ENCODE results near the gene DLGAP1. TPM values are rescaled to one million over a fixed set of nuclear protein-coding genes. Genes with fewer than 3 reads are reported as not detected.

The DLGAP1 gene
- total RNA-seq, 1 donor from 2014 or later: not detected

DNA sequence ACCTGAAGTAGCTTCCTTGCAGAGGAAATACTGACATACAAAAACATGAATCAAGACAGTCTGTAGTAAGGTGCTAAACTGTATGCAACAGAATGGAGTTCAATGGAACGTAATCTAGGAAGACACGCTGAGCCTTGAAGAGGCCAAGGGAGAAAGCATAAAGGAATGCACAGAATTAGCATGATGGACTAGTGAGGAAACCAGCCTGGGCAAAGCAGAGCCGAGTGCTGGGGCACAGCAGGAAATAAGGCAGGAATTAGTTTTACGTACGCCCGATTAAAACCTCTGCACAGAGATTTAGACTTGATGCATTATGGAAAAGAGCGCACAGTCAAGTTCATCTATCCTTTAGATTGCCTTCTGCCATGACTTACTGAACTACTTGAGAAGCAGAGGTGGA lies 200.3 kb downstream of the DLGAP1 start:
- no peak for ATAC-seq
- intact Hi-C loops (cut with DNase I): no loop called here
- DNase-seq (ENCODE audit: missing footprints): no peak

DNA sequence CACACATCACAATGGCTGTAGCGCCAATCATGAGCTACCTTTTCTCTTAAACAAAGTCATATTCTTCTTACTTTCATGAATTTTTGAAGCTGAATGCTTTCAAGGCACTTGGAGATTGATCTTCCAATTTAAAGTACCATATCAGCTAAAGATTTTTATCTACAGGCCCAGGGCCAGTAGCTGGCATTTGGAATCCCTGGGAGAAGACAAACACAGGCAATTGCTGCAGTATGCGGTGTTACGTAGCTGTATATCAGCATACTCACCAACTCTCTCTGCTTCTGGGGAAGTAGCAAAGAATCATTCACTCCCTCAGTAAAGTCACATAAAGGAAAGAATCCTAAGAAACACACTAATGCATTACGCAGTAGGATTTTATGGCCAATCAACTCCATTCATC lies 202.3 kb downstream of the DLGAP1 start:
- ATAC-seq (no peak), DNase-seq (ENCODE audit: missing footprints) (no peak)
- intact Hi-C loops (cut with DNase I): no loop called here

DNA sequence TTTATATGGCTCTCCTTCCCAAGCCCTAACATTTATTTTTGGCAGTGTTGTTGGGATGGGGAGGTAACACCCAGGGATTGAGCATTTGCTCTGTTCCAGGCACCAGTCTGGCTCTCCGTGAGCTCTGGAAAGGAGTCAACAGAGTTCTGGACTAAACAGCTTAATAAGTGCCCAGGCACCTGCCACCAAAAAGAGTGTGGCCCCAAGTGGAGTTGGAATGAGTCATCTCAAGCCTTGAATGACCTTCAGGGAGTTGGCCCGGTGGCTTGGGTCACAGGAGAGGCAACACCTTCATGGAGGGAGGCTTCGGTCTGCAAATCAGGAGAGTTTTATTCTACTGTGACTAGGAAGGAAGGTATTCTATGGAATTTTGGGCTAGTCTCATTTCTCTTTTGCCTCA lies 203.2 kb downstream of the DLGAP1 start:
- ATAC-seq (no peak), DNase-seq (ENCODE audit: missing footprints) (no peak)
- intact Hi-C loops (cut with DNase I): no loop called here

DNA sequence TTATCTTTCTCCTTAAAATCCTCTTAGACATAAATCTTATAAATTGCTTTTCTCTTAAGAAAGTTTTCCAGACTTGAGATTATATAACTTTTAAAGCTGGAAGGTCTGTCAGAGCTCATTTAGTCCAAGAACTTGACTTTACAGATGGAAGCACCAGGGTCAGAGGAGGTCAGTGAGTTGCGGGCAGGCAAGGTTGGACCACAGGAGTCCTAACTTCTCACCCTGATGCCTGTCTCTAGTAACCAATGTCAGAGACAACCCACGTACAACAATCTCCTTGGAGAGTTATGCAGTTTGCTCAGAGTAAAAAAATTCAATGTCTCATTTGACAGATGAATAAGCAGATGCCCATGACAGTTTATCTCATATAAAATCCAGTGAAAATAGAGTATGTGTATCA lies 203.9 kb downstream of the DLGAP1 start:
- intact Hi-C loops (cut with DNase I): no loop called here
- DNase-seq (ENCODE audit: missing footprints): no peak
- ATAC-seq: no peak

DNA sequence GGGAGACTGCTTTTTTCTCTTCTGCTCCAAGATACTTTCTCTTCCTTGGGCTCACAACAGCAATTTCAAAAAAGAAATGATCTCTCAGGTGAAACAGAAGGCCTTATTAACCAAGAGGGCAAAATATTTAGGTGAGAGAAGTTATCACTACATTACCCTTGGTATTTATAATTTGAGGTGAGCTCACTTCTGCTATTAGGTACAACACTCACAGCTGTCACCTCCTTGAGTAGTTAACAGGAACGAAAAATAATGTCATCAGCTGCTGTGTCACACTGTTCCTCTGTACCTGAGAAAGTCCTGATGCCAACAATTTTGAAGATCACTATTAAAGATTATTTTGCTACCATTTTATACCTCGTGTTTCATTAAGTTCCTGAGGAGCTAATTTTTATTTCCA lies 205.0 kb downstream of the DLGAP1 start:
- DNase-seq (ENCODE audit: missing footprints): no peak
- ATAC-seq: no peak
- intact Hi-C loops (cut with DNase I): no loop called here

DNA sequence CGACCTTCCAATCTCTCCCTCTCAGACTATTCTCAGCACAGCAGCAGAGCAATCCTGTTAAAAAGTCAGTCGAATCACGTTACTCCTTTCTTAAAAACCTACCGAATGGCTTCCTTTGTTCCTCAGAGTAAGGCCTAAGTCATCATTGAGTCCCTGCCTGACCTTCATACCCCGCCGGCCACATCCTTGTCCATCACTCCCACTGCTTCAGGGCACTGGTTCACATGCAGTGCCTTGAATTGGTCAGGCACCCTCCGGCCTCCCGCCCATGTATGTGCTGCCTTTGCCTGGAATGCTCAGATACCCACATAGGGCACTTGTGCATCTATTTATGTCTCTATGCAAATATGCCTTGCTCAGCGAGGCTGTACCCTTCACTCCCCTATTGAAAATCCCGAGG lies 206.4 kb downstream of the DLGAP1 start:
- ATAC-seq: no peak
- intact Hi-C loops (cut with DNase I): no loop called here

DNA sequence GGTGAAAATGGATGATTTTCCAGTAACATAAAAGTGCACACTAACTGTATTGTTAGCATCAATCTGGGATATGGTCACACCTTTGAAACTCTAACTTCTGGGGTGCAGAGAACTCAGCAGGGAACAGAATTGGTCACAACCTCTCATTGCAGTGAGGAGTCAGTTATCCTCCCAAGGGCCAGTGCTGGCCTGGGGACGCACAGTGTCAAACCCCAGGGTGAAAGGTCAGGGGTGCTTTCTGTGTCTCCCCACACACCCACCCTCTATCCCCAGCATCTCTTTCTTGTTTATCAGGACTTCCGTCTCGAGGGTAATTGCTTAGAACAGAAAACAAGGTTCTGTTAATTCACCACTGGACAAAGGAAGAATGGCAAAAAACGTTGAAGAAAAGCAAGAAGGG lies 208.7 kb downstream of the DLGAP1 start:
- ATAC-seq (no peak), DNase-seq (ENCODE audit: missing footprints) (no peak)
- intact Hi-C loops (cut with DNase I): no loop called here

More for the DNA sequence above, 206.4 kb downstream of the DLGAP1 start:
- no peak for DNase-seq (ENCODE audit: missing footprints)

DNA sequence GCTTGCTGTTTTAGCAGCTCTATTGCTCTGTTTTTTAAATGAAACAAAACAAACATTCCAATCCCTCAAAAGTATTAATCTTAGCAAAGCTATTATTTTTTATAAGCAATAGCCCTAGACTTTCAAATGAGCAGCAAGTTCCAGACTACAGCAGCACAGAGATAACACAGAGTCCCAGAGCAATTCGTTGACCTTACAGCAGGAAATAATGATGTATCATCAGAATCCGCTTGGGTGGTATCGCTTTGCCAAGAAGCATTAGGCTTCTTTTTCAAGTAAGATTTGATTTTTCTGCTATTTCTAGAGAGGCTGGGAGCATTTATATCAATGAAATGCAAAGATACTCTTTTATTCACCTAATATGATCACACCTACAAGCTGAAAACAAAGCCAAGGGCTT lies 209.7 kb downstream of the DLGAP1 start:
- DNase-seq (ENCODE audit: missing footprints) (no peak), ATAC-seq (no peak)
- intact Hi-C loops (cut with DNase I): no loop called here

DNA sequence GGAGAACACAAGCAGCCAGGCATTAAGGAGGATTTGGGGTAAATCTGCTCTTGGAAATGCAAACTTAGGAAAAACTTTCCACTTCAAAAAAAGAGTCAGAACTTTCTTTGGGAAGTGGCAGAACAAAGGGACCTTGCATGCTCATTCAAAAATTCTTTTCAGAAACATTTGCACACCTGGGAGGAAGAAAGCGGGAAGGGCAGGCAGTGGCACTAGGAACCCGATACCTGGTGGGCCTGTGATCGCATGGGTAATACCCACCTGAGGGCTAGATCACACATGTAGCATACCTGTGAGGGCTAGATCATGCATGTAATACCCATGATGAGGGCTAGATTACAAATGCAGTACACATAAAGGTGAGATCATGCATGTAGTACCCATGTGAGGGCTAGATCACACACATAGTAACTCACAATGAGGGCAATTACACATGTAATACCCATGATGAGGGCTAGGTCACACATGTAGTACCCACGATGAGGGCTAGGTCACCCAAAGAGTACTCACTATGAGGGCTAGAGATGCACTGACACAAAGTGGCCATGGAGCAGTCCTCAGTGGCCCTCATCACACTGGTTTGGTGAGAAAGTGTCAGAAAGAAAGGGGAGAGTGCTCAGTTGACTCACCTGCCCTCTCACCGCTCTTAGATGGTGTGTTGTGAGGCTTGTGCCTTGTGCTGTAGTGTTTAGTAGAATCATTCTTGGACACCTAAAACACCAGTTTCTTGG lies 212.5 kb downstream of the DLGAP1 start:
- intact Hi-C loops (cut with DNase I): no loop called here
- DNase-seq (ENCODE audit: missing footprints): no peak
- ATAC-seq: no peak

DNA sequence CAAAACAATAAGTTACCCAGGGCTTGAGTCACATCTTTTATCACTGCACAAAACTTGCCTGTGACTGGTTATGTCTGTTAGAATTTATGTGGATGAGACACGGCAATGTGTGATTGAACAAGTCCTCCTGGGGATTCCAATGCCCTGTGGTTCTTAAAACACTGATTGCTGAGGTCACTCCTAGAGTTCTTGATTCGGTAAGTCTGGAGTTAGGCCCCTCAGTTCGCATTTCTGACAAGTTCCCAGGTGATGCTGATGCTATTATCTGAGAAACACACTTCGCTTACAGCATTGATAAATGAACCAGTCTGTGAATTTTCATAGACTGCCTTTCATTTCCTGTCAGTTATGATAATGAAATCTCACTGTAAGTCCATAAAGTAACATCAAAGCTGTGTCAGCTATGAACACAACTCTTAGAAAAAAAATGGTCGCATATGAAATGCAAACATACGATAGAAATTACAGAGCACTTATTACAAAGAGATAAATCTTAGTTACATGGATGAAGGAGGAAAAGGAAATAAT lies 214.0 kb downstream of the DLGAP1 start:
- intact Hi-C loops (cut with DNase I): no loop called here
- DNase-seq (ENCODE audit: missing footprints) (no peak), ATAC-seq (no peak)

DNA sequence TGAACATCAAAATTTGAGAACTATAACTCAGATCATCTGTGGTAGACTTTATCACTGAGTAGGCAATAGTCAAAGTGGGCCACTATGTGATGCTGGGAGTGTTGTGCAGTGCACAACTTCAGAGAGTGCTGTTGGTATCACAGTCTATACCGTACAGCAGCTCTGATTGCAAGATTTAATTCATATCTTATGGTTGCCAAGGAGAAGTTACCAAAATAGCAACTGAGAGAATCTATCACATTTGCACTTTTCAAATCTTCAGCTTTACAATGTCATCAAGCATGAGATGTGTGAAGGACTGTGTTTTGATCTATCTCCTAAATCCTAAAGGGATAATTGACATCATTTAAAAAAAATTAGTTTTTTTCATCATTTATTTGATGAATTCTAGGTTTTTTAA lies 216.1 kb downstream of the DLGAP1 start:
- intact Hi-C loops (cut with DNase I): no loop called here
- DNase-seq (ENCODE audit: missing footprints): no peak
- ATAC-seq: no peak

DNA sequence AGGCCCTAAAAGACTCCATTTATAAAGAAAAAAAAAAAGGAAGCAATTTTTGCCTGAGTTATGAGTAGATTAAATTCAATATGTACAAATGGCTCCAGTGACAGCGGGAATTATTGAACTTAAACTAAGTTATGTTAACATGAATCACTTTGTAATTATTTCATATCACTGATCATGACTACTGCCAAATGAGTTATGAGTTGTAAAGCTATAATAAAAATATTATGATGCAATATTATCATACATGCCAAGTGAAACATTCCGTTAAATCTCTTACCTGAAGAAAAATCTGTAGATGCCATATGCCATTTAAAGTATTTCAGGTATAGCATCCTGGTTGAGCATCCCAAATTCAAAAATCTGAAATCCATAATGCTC lies 217.5 kb downstream of the DLGAP1 start:
- intact Hi-C loops (cut with DNase I): no loop called here
- DNase-seq (ENCODE audit: missing footprints): no peak
- no peak for ATAC-seq

DNA sequence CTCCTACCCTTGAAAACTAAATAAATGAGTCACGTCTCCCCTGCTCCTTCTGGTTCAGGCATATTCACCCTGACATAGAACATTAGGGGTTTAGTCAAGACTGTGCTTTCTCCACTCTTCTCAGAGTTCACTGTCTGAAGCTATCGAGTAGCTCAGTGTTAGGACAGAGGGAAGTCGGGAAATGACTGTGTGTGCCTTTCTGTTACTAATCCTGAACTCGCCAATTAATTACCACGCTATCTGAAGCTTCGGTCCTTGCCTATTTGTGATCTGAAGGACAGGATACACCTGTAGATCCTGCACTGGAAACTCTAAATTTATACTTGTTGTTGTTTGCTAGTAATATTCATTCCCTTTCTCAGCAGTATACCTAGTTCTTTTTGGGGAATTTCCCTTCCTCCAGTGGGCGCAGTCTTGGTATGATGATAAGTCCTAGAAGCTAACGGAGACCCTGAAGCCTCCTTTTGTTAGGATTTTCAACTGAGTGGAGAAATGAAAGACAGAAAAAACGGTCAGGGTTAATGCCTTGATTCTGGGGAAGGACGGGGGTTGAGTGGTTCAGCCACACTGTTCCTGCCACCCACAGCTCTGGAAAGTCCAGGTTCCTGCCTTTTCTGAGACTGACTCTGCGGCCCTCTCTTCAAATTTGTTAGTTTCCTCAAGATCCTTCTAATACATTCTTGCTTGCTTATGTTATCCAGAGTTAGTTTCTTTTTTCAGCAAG lies 218.0 kb downstream of the DLGAP1 start:
- no peak for DNase-seq (ENCODE audit: missing footprints)
- ATAC-seq: no peak
- intact Hi-C loops (cut with DNase I): no loop called here

DNA sequence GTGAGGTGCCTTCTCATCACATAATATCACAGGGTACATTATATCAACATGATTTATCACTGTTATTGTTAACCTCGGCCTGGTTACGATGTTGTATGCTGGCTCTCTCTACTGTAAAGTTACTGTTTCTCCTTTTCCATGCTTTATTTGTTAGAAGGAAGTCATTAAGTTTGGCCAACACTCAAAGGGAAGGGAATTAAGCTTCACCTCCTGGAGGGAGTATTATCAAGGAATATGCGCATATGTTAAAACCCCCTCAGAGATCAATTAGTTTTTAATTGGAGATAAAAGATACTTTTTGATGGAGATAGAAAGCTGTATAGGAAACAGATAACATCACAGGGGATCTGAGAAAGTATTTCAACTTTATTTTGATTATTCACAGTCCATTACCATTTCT lies 221.6 kb downstream of the DLGAP1 start:
- no peak for DNase-seq (ENCODE audit: missing footprints)
- no peak for ATAC-seq
- intact Hi-C loops (cut with DNase I): no loop called here

DNA sequence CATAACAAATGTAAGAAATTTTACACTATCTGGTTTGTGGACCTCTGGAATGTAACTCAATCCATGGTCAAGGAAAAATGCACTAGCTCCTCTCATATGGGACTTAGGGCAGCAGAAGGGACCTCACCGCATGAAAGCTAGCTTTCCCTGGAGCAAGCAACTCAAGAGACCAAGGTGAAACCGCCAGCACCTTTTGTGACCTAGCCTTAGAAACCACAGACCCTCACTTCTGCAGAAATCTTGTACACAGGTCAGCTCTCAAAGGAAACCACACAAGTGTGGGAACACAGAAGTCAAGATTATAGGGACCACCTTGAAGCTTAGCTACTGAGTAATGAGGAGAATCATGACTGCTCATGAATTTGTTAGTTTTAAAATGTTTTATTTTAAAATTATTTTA lies 222.5 kb downstream of the DLGAP1 start:
- intact Hi-C loops (cut with DNase I): no loop called here
- DNase-seq (ENCODE audit: missing footprints) (no peak), ATAC-seq (no peak)

DNA sequence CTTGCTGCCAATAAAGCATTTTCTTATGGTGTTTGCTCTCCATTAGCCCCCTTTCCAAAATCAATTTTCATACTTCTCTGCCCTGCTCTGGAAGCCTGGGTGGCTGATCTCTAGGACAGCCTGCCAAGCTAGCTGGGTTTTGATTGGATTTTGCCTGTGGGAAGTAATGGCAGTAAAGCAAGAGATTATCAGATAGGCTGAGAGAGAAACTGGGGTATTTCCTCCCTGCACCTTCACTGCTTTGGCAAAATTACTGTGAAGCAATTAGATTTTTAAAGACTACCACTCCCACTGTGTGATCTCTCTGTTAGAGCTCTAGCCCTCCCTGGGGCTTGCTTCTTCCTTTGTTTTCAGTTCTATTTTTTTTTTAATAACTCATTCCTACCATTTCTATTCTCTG lies 223.8 kb downstream of the DLGAP1 start:
- intact Hi-C loops (cut with DNase I): no loop called here
- ATAC-seq (no peak), DNase-seq (ENCODE audit: missing footprints) (no peak)

DNA sequence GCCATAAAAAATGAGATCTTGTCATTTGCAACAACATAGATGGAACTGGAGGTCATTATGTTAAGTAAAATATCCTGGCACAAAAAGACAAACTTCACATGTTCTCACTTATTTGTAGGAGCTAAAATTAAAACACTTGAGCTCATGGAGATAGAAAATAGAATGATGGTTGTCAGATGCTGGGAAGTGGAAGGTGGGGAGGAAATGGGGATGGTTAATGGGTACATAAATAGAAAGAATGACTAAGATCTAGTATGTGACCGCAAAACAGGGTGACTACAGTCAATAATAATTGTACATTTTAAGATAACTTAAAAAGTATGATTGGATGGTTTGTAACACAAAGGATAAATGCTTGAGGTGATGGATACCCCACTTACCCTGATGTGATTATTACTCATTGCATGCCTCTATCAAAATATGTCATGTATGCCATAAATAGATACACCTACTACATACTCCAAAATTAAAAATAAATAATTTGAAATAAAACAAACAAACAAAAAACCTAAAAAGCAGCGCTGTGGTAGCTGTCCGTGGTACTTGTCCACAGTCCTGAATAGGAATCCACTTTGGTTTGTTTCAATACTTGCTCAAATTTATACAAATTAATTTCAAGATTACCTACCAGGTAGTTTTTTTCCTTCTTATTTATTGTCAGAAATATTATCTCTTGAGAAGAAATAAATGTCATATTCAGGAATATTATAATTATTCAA lies 224.5 kb downstream of the DLGAP1 start:
- intact Hi-C loops (cut with DNase I): no loop called here
- DNase-seq (ENCODE audit: missing footprints) (no peak), ATAC-seq (no peak)

DNA sequence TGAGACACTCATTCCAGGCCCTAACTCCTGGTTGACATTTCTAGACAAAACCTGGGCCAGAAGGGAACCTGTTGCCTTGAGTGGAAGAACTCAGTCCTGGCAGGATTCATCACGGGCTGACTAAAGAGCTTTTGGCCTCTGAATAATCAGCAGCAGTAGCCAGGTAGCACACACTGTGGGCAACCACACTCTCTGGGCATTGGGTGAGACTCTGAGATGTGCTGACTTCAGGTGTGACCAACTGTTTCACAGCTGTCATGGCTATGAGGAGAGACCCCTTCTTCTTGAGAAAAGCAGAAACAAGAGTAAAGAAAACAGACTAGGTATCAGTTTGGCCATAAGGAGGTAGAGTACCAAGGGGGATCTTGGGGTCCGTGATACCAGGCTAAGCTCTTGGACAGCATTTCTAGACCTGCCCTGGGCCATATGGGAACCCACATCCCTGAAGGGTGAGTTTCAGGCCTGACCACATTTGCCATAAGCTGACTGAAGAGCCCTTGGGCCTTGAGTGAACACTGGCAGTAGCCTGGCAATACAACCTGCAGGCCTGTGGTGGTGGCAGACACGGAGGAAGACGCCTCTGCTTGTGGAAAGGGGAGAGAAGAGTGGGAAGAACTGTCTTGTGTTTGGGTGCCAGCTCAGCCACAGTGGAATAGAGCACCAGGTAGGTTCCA lies 230.9 kb downstream of the DLGAP1 start:
- no peak for DNase-seq (ENCODE audit: missing footprints)
- ATAC-seq: no peak
- intact Hi-C loops (cut with DNase I): no loop called here

DNA sequence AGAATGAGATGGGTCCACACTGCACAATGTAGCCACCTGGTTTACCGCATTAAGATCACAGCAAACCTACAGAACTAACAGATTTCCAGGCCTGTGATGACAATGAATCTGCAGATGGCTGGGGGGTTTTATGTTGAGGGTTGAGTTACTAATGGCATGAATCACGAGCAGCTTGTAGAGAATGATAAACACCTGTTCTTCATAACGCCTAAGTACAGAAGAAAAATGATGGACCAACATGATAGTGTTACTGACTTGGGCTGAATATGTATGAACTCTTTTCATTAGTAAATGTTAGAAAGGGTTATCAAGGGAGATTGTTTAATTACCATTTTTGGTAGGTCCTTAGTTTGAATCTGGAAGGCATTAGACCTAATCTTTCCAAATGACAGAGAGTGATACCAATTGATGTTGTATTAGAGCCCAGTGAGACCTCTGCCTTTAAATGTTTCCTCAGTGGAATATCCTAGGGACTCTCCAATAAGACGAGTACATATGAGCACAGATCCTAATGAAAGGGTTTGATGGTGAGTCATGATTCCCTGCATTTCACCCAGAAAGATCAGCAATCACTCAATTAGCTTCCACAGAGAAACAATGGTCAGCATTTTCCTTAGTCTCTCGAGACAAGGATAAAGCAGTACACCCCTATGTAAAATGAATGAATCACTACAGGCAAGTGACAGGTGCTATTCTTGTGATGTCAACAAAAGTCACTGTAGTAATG lies 243.8 kb downstream of the DLGAP1 start:
- ATAC-seq (no peak), DNase-seq (ENCODE audit: missing footprints) (no peak)
- intact Hi-C loops (cut with DNase I): no loop called here
